ENCODE measurements around the gene C15orf39.

- TF ChIP-seq POLR2A (IDR thresholded peaks at IDR 0.05), result no peak
- TF ChIP-seq CTCF (IDR thresholded peaks at IDR 0.05), result no peak
Measured at GRCh38 chr15:75232252-75232813, 30.7 kb downstream of the C15orf39 start.
